ENCODE results near the gene TBX6.
"Not testable (repeated sequence)": the region's sequence is repeated elsewhere in the genome, so short reads cannot be mapped to it uniquely, and the experiment has no call there.

Gene TBX6, protein sequence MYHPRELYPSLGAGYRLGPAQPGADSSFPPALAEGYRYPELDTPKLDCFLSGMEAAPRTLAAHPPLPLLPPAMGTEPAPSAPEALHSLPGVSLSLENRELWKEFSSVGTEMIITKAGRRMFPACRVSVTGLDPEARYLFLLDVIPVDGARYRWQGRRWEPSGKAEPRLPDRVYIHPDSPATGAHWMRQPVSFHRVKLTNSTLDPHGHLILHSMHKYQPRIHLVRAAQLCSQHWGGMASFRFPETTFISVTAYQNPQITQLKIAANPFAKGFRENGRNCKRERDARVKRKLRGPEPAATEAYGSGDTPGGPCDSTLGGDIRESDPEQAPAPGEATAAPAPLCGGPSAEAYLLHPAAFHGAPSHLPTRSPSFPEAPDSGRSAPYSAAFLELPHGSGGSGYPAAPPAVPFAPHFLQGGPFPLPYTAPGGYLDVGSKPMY

GRCh38 chr16:30091474-30092372 is at the start of gene TBX6:
Gene TBX6, minus strand, starts transcription at chr16:30091924. Its CDS starts 731 bp downstream, at chr16:30091193.
- DNase-seq (ENCODE audit: low read depth in 1 of 2, low spot score in 1 of 2): peak; percentile 87 to 90

DNA sequence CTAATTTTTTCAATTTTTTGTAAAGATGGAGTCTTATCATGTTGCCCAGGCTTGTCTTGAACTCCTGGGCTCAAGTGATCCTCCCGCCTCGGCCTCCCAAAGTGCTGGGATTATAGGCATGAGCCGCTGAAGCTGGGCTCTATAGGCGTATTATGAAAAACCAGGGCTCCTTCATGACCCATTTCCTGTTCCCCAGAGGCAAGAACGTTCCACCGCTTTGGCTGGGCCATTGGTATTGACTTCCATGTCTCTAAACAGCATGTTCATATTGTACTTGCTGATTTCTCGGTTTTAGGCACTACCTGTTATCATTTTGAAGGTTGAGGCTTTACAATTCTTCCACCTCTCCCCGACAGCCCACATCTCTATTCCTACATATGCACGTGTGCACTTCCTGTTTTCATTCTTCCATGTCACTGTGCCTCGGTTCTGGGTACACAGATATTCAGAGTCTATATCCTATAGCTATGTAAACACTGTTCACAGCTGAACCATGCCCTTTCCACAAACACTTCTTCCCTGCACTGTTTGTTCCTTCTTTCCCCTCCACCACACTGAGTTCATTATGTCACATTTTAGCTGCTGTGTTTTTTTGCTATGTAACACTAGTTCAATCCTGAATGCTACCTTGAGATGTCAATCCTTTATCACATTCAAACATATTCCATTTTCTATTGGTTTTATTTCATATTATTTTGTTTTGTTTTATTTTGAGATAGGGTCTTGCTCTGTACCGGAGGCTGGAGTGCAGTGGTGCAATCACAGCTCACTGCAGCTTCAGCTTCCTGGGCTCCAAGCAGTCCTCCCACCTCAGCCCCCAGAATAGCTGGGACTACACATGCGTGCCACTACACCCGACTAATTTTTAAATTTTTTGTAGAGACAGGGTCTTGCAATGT is 48.1 kb upstream of the TBX6 start:
- DNase-seq (ENCODE audit: low read depth in 1 of 2, low spot score in 1 of 2): no peak

GRCh38 chr16:30137897-30138296 is 46.2 kb upstream of the TBX6 start:
- DNase-seq (ENCODE audit: low read depth in 1 of 2, low spot score in 1 of 2): no peak

DNA sequence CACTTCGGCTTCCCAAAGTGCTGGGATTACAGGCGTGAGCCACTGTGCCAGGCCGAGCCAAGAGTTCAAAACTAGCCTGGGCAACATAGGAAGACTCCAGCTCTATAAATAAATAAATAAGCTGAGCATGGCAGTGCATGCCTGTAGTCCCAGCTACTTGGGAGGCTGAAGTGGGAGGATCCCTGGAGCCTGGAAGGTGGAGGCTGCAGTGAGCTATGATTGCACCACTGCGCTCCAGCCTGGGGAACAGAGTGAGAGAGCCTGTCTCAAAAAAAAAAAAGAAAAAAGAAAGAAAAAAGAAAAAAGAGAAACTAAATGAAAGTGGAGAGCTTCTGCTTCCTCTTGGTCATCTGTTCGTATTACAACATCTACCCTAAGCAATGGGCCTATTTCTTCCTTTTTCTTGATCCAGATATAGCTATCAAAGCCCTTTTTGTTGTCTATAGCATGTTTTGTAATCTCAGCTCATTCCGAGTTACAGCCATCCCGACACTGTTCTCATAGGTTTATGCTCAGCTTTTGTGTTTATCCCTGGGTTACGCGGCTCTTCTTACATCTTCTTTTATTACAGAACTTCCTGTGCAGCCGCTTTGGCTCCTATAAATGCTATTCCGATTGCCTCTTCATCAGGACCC is 45.4 kb upstream of the TBX6 start:
- no peak for DNase-seq (ENCODE audit: low read depth in 1 of 2, low spot score in 1 of 2)

DNA sequence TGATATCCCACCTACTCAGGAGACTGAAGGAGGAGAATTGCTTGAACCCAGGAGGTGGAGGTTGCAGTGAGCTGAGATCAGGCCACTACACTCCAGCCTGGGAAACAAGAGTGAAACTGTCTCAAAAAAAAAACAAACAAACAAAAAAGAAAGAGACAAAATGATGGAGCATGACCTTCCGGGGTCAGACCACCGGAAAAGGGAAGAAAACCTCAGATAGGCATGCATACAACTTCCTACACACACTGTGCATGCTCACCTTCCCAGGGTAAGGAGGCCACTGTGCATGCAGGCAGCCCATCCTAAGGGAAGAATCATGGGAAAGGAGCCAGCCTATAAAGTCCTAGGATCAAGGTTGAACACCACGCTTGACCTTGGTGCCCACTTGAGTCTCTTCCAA is 40.9 kb upstream of the TBX6 start:
- DNase-seq (ENCODE audit: low read depth in 1 of 2, low spot score in 1 of 2): no peak

GRCh38 chr16:30131869-30132475 is 40.2 kb upstream of the TBX6 start:
- DNase-seq (ENCODE audit: low read depth in 1 of 2, low spot score in 1 of 2): no peak

DNA sequence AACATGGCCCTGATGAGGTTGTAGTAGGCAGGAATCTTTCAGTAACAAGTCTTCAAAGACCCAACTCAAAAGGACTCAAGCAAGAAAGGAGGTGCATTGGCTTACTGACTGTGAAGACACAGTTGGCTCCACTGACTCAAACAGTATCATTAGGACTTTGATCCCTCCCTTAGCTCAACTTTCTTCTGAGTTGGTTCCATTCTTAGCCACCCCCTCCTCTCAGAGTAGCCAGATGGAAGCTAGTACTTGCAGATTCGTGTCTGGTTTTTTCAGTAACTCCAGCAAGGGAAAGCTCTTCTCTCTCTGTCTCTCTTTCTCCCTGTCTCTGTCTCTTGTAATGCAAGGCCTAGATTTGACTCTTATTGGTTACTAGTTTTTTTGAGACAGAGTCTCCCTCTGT is 36.3 kb upstream of the TBX6 start:
- no peak for DNase-seq (ENCODE audit: low read depth in 1 of 2, low spot score in 1 of 2)

DNA sequence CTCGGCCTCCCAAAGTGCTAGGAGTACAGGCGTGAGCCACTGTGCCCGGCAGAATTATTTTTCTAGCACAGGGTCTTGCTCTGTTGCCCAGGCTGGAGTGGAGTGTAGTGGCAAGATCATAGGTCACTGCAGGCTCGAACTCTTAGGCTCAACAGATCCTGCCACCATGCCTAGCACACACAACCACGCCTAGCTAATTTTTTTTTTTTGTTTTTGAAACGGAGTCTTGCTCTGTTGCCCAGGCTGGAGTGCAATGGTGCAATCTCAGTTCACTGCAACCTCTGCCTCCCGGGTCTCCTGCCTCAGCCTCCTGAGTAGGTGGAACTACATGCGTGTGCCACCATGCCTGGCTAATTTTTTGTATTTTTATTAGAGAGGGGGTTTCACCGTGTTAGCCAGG is 34.0 kb upstream of the TBX6 start:
- DNase-seq (ENCODE audit: low read depth in 1 of 2, low spot score in 1 of 2): not testable (repeated sequence)

- no peak for DNase-seq (ENCODE audit: low read depth in 1 of 2, low spot score in 1 of 2)
Observed at GRCh38 chr16:30124985-30125379, 33.3 kb upstream of the TBX6 start.

- DNase-seq (ENCODE audit: low read depth in 1 of 2, low spot score in 1 of 2): no peak
Observed at GRCh38 chr16:30122604-30123160, 31.0 kb upstream of the TBX6 start.

DNA sequence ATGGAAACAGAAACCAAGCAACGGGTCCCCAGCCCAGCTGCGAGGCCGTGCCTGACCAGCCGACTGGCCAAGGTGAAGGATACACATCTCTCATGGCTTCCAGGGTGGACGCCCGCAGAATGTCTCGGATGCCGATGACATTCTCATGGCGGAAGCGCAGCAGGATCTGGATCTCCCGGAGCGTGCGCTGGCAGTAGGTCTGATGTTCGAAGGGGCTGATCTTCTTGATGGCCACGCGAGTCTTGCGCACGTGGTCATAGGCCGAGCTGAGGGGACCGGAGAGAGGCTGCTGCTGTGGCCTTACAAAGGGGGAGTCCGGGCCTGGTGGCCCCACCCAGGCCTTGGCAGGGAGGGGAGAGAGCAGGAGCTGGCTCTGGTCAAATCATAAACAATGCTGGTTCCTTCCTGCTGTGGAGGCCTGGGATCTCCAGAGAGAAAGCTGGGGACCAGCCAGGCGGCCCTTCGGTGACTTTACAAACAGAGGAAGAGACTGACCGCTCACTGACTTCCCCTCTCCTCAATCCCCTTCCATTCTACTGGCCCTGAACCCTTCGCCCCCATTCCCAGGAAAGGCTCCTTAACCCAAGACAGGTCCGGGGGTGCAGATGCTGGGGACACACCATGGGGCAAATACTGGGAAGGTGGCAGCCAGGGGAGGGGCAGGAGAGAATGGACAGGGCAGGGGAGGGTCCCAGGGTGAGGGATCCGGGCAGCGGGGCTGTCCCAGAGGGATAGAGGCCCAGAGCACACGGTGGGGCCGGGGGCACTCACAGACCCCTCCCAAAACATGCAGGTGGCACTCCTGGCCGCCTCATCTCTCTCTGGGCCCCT is 30.2 kb upstream of the TBX6 start:
- no peak for DNase-seq (ENCODE audit: low read depth in 1 of 2, low spot score in 1 of 2)

DNA sequence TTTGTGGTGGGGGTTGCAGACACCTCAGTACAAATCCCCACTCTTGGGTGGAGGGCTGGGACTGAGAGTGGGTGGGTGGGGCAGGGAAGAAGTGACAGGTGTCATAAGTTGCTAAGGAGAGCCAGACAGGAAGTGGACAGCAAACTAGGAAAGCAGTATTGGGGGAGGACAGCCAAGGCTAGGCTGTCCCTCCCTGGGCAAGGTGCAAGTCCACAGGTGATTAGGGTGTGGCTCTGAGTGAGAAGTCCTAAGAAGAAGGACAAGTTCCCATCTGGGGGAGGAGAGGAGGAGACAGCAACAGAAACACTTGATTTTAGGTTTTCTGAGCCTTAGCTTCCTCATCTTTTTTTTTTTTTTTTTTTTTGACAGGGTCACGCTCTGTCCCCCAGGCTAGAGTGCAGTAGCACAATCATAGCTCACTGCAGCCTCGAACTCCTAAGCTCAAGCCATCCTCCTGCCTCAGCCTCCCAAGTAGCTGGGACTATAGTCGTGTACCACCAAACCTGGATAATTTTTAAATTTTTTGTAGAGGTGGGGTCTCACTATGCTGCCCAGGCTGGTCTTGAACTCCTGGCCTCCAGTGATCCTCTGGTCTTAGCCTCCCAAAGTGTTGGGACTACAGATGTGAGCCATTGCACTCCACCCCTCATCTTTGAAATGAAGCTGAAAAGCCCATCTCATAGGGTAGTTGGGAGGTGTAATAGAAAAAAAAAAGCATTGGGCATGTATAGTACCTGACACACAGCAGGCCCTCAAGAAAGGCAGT is 28.8 kb upstream of the TBX6 start:
- no peak for DNase-seq (ENCODE audit: low read depth in 1 of 2, low spot score in 1 of 2)

- no peak for DNase-seq (ENCODE audit: low read depth in 1 of 2, low spot score in 1 of 2)
Observed at GRCh38 chr16:30119428-30119827, 27.7 kb upstream of the TBX6 start.

GRCh38 chr16:30117768-30118167 is 26.0 kb upstream of the TBX6 start:
- no peak for DNase-seq (ENCODE audit: low read depth in 1 of 2, low spot score in 1 of 2)

GRCh38 chr16:30116291-30117207 is 24.8 kb upstream of the TBX6 start:
- DNase-seq (ENCODE audit: low read depth in 1 of 2, low spot score in 1 of 2): no peak

GRCh38 chr16:30115238-30115637 is 23.5 kb upstream of the TBX6 start:
- no peak for DNase-seq (ENCODE audit: low read depth in 1 of 2, low spot score in 1 of 2)

DNA sequence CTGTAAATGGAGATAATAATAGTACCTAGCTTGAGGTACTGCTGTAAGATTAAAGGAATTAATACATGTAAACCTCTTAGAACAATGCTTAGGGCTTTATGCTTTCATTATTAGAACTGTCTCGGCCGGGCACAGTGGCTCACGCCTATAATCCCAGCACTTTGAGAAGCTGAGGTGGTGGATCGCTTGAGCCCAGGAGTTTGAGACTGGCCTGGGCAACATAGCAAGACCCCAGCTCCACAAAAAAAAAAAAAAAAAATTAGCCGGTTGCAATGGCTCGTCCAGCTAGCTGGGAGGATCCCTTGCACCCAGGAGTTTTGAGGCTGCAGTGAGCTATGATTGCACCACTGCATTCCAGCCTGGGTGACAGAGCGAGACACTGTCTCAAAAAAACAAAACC is 23.1 kb upstream of the TBX6 start:
- DNase-seq (ENCODE audit: low read depth in 1 of 2, low spot score in 1 of 2): not testable (repeated sequence)
